ENCODE measurements around the gene ATP9A. TPM values are rescaled to one million over a fixed set of nuclear protein-coding genes. Genes with fewer than 3 reads are reported as not detected.

ATP9A gene
- polyA plus RNA-seq, 1 donor from 2014 or later, result 56.1 TPM

GRCh38 chr20:51614687-51615086 is 153.5 kb downstream of the ATP9A start:
- Histone ChIP-seq H4K20me1 (ENCODE audit: insufficient read depth) (no peaks in the 10 kb centered on the region), H3F3A (ENCODE audit: insufficient read depth, low read length, poor library complexity, severe bottlenecking) (no peaks in the 10 kb centered on the region), H3K9me2 (ENCODE audit: insufficient read depth, low read length) (no peaks in the 10 kb centered on the region), H3K36me3 (ENCODE audit: insufficient read depth, low read length) (peaks cover 12% of the 10 kb centered on the region), H3K79me2 (replicated peaks; ENCODE audit: insufficient read depth, low read length) (no peaks in the 10 kb centered on the region), H3K4me2 (ENCODE audit: low read length) (no peak overlapping the region), H3K27ac (ENCODE audit: low read length) (no peak overlapping the region), H3K4me3 (ENCODE audit: low read length) (no peak overlapping the region), H3K9ac (ENCODE audit: low read length) (no peak overlapping the region), H3K9me3 (ENCODE audit: low read length) (no peaks in the 10 kb centered on the region), H2AFZ (ENCODE audit: low read depth, low read length) (no peak overlapping the region), H3K27me3 (ENCODE audit: insufficient read depth, low read depth, low read length) (no peaks in the 10 kb centered on the region)
- TF ChIP-seq POLR2AphosphoS5 (IDR thresholded peaks at IDR 0.05), result no peak
- no peak for TF ChIP-seq EZH2 (IDR thresholded peaks at IDR 0.05; ENCODE audit: borderline replicate concordance, insufficient read depth, low read length, poor library complexity, severe bottlenecking)
- TF ChIP-seq REST (IDR thresholded peaks at IDR 0.05; ENCODE audit: borderline replicate concordance), result no peak
- no peak for TF ChIP-seq RAD21 (conservative IDR thresholded peaks at IDR 0.05)
- TF ChIP-seq EP300 (conservative IDR thresholded peaks at IDR 0.05; ENCODE audit: poor library complexity, severe bottlenecking), result no peak
- no peak for TF ChIP-seq SMC3 (conservative IDR thresholded peaks at IDR 0.05; ENCODE audit: poor library complexity)
- TF ChIP-seq TAF1 (IDR thresholded peaks at IDR 0.05; ENCODE audit: low read depth), result no peak
- no peak for TF ChIP-seq CTCF (IDR thresholded peaks at IDR 0.05; ENCODE audit: poor library complexity, severe bottlenecking)

GRCh38 chr20:51613580-51613979 is 154.6 kb downstream of the ATP9A start:
- Histone ChIP-seq H3K9me2 (ENCODE audit: insufficient read depth, low read length) (no peaks in the 10 kb centered on the region), H3K36me3 (ENCODE audit: insufficient read depth, low read length) (peaks cover 12% of the 10 kb centered on the region), H4K20me1 (ENCODE audit: insufficient read depth) (no peaks in the 10 kb centered on the region), H3K79me2 (replicated peaks; ENCODE audit: insufficient read depth, low read length) (no peaks in the 10 kb centered on the region), H3K4me3 (ENCODE audit: low read length) (no peak overlapping the region), H3K4me2 (ENCODE audit: low read length) (no peak overlapping the region), H3K9ac (ENCODE audit: low read length) (no peak overlapping the region), H2AFZ (ENCODE audit: low read depth, low read length) (no peak overlapping the region), H3K9me3 (ENCODE audit: low read length) (no peaks in the 10 kb centered on the region), H3K27me3 (ENCODE audit: insufficient read depth, low read depth, low read length) (no peaks in the 10 kb centered on the region), H3K27ac (ENCODE audit: low read length) (no peak overlapping the region), H3F3A (ENCODE audit: insufficient read depth, low read length, poor library complexity, severe bottlenecking) (no peaks in the 10 kb centered on the region)
- TF ChIP-seq RAD21 (conservative IDR thresholded peaks at IDR 0.05) (no peak), POLR2AphosphoS5 (IDR thresholded peaks at IDR 0.05) (no peak), CTCF (IDR thresholded peaks at IDR 0.05; ENCODE audit: poor library complexity, severe bottlenecking) (no peak), TAF1 (IDR thresholded peaks at IDR 0.05; ENCODE audit: low read depth) (no peak), REST (IDR thresholded peaks at IDR 0.05; ENCODE audit: borderline replicate concordance) (no peak), SMC3 (conservative IDR thresholded peaks at IDR 0.05; ENCODE audit: poor library complexity) (no peak), EZH2 (IDR thresholded peaks at IDR 0.05; ENCODE audit: borderline replicate concordance, insufficient read depth, low read length, poor library complexity, severe bottlenecking) (no peak), MXI1 (conservative IDR thresholded peaks at IDR 0.05; ENCODE audit: poor library complexity, severe bottlenecking) (no peak), EP300 (conservative IDR thresholded peaks at IDR 0.05; ENCODE audit: poor library complexity, severe bottlenecking) (no peak)

Measured in neural cell (in vitro differentiated cells).